Measurements from ENCODE around the gene EMP2.
"Not testable (repeated sequence)": the region's sequence is repeated elsewhere in the genome, so short reads cannot be mapped to it uniquely, and the experiment has no call there.

Gene EMP2

GRCh38 chr16:10579965-10580882, at the start of gene EMP2:
EMP2 (minus strand) TSS chr16:10580598; CDS start chr16:10547617, 32,981 bp downstream.
- no peak for DNase-seq

GRCh38 chr16:10629592-10629963, 49.2 kb upstream of the EMP2 start:
- DNase-seq: no peak

DNA sequence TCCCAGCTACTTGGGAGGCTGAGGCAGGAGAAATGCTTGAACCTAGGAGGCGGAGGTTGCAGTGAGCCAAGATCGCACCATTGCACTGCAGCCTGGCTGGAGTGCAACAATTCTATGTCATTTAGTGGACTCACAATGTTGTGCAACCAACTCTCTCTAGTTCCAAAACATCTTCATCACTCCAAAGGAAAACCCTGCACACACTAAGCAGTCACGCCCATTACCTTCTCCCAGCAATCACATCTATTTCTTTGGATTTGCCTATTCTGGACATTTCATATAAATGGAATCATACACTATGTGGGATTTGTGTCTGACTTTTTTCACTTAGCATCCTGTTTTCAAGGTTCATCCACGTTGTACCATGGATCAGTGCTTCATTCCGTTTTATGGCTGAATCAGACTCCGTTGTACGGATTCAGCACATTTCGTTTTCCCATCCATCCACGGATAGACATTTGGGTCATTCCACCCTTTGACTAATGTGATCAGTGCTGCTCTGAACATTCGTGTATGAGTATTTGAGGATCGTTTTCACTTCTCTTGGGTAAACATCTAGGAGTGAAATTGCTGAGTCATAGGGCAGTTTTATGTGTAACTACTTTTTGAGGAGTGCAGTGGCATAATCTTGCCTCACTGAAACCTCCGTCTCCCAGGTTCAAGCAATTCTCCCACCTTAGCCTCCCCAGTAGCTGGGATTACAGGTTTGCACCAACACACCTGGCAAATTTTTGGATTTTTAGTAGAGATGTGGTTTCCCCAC, 45.4 kb upstream of the EMP2 start:
- no peak for DNase-seq

- no peak for DNase-seq
These were observed 44.1 kb upstream of the EMP2 start for GRCh38 chr16:10624527-10624926.

- DNase-seq: no peak
These were observed 42.7 kb upstream of the EMP2 start for GRCh38 chr16:10623059-10623458.

GRCh38 chr16:10622036-10622921, 41.9 kb upstream of the EMP2 start:
- no peak for DNase-seq

DNA sequence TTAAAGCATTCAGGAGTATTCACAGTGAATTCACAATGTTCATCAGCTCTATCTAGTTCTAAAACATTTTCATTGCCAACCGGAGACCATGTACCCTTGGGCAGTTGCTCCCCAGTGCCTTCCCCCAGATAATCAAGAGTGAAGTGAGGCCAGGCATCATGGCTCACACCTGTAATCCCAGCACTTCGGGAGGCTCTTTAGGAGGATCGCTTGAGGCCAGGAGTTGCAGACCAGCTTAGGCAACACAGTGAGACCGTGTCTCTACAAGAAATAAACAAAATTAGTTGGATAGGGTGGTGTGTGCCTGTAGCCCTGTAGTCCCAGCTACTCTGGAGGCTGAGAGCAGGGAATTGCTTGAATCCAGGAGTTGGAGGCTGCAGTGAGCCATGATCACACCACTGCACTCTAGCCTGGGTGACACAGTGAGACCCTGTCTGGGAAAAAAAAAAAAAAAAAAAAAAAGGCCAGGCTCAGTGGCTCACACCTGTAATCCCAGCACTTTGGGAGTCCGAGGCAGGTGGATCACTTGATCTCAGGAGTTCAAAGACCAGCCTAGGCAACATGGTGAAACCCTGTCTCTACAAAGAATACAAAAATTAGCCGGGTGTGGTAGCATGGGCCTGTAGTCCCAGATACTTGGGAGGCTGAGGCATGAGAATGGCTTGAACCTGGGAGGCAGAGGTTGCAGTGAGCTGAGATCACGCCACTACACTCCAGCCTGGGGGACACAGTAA, 41.0 kb upstream of the EMP2 start:
- not testable (repeated sequence) for DNase-seq

- DNase-seq: no peak
These were observed 39.7 kb upstream of the EMP2 start for GRCh38 chr16:10620120-10620519.

DNA sequence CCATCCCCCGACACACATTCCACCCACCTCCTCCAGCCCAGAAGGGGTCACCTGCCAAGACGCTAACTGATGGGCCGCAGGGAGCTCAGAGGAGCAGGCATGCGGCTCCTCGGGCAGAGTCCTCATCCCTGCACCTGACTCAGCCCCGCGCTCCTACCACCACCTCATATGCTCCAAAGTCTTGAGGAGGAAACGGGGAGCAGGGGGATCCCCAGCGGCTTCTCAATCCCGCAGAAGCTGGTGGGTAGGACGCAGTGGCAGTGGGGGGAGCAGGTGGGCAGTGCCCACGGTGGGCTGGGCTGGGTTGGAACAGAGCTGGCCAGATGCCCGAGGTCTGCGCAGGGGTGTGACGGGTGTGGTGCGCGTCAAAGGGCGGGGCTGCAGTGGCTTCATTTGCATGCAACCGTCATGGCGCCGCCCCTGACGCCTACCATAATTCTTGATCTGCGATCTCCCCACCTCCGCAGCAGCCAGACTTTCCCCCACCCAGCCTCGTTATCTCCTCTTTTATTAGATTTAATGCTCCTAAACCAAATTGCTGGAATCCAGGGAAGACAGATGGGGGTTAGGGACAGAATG, 39.0 kb upstream of the EMP2 start:
- no peak for DNase-seq

- DNase-seq: no peak
These were observed 38.4 kb upstream of the EMP2 start for GRCh38 chr16:10618710-10619209.

- no peak for DNase-seq
These were observed 37.4 kb upstream of the EMP2 start for GRCh38 chr16:10617662-10618420.

- no peak for DNase-seq
These were observed 36.6 kb upstream of the EMP2 start for GRCh38 chr16:10616756-10617640.

- no peak for DNase-seq
These were observed 36.0 kb upstream of the EMP2 start for GRCh38 chr16:10616419-10616755.

- DNase-seq: no peak
These were observed 34.3 kb upstream of the EMP2 start for GRCh38 chr16:10614685-10615084.

DNA sequence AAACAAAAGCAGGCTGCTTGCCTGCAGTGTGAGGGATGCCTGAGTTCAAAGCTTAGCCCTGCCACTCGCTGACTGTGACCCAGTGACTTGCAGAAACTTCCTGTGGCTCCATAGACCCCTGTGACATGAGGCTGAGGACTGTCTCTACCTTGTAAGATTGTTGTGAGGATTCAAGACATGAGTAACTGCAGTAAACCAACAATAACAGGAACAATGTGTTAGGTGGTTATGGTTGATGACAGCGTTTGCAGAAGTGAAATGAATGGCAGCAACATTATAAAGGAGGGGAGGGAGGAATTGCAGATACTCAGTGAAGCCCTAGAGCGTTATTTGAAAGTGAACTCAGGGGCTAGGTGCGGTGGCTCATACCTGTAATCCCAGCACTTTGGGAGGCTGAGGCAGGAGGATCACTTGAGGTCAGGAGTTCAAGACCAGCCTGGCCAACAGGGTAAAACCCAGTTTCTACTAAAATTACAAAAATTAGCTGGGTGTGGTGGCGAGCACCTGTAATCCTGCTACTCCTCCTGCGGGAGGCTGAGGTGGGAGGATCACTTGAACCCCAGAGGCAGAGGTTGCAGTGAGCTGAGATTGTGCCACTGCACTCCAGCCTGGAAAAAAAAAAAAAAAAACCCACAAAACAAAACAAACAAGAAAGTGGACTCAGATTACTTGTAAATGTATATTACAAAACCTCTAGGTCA, 33.5 kb upstream of the EMP2 start:
- no peak for DNase-seq

GRCh38 chr16:10612649-10613179, 32.3 kb upstream of the EMP2 start:
- no peak for DNase-seq

DNA sequence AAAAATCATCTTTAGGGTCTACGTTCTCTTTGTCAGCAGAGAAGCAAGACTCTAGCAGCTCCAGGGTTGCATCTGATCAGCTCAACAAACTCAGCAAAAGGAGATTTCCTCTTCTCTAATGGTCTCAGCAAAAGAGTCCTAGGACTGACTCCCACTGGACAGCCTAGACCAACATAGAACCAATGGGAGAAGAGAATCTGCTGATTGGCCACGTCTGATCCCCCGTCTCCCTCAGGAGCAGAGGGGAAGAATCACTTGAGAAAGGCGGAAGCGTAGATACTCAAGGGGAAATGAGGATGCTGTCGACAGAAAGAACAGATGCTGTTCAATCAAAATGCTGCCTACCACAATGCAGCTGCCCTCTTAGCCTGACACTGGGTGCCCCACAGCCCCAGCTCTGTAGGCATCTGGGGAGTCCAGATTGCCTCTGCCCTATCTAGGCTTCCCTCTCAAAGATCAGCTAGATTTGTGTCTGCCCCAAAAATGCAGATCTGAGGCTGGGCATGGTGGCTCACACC, 31.5 kb upstream of the EMP2 start:
- no peak for DNase-seq

- no peak for DNase-seq
These were observed 30.2 kb upstream of the EMP2 start for GRCh38 chr16:10610499-10611184.

Measured in activated CD4-positive, alpha-beta T cell treated with anti-CD3 and anti-CD28 coated beads for 4 hours (primary cell).